Kidney (tissue), 14 donors: ENCODE measurements around the gene MBD5. TPM values are rescaled to one million over a fixed set of nuclear protein-coding genes. Genes with fewer than 3 reads are reported as not detected.

ENCODE experiments used
- DNase-seq, 5 donors: peaks; one replicate each; pipeline ENCODE4 v3.0.0-alpha.2; 2013 to 2020
- FAIRE-seq: peaks from 2 replicates; lab custom pipeline; 2012; peaks lifted over from hg19 to GRCh38; lab: Jason Lieb, UNC
- H3K27ac ChIP-seq, 2 donors: one replicate each; pipeline ENCODE4 v1.7.0; 2013; ENCODE audit warnings: low read depth in 2 of 2, low read length in 2 of 2, inconsistent platforms in 1 of 2
- H3K27me3 ChIP-seq: one replicate; pipeline ENCODE4 v1.7.1; 2013; ENCODE audit warnings: low read length, inconsistent platforms; ENCODE audit not compliant: control insufficient read depth, insufficient read depth
- H3K36me3 ChIP-seq, 3 donors: one replicate each; pipeline versions ENCODE4 v1.7.0 to v1.7.1; 2013; ENCODE audit warnings: low read length in 3 of 3, control low read depth in 1 of 3, inconsistent platforms in 1 of 3; ENCODE audit not compliant: insufficient read depth in 3 of 3, control insufficient read depth in 2 of 3
- H3K4me1 ChIP-seq, 3 donors: one replicate each; pipeline versions ENCODE4 v1.7.0 to v1.7.1; 2013; ENCODE audit warnings: low read length in 3 of 3, inconsistent platforms in 1 of 3, low read depth in 1 of 3; ENCODE audit not compliant: control insufficient read depth in 2 of 3, insufficient read depth in 2 of 3
- H3K4me3 ChIP-seq, 3 donors: one replicate each; pipeline versions ENCODE4 v1.7.0 to v1.8.1; 2013; ENCODE audit warnings: low read length in 3 of 3, control low read depth in 1 of 3, inconsistent platforms in 1 of 3
- H3K9ac ChIP-seq, 3 donors: one replicate each; pipeline versions ENCODE4 v1.7.0 to v1.7.1; 2013; ENCODE audit warnings: low read length in 3 of 3, control low read depth in 1 of 3, inconsistent platforms in 1 of 3
- H3K9me3 ChIP-seq, 3 donors: one replicate each; pipeline versions ENCODE4 v1.7.0 to v1.7.1; 2013; ENCODE audit warnings: low read length in 3 of 3, control low read depth in 1 of 3, inconsistent platforms in 1 of 3; ENCODE audit not compliant: control insufficient read depth in 2 of 3, insufficient read depth in 1 of 3
- intact Hi-C: fragments of 100-400 bp; cut with DNase I; formaldehyde crosslinking; loops from one replicate; pipeline ENCODE4 v1.11.1; 2022
- polyA plus RNA-seq: library from polyadenylated mRNA; stranded (reverse); fragments of 350-450 nt; fragmentation: Illumina TruSeq; extraction: RNeasy Lipid Tissue Mini Kit (QIAGEN cat#74804); gene quantifications from one replicate; pipeline ENCODE4 v1.2.3, GENCODE V29; 2014; ENCODE audit warnings: low read depth, low replicate concordance; ENCODE audit not compliant: insufficient read depth
- total RNA-seq: library from RNA; stranded (reverse); fragmentation: NEBNext Ultra II Directional; extraction: Animal tissue kit (Norgen Biotek cat#: 25700); gene quantifications from one replicate; pipeline ENCODE4 v1.2.1, GENCODE V29; 2021
- TF ChIP-seq, protein P1 (sequence below): IDR thresholded peaks from 3 replicates; pipeline ENCODE4 v1.5.1; 2012; ENCODE audit warnings: mild to moderate bottlenecking, moderate library complexity, borderline replicate concordance; ENCODE audit not compliant: insufficient read depth; ENCODE audit errors: extremely low read depth
- donor health status: control.
- donor health status: control.
- donor health status: control.
- donor health status: control.
- donor health status: control.
- donor health status: DM: yes; HTN: yes; CAD: no.
- donor health status: Normal renal cell carcinoma (clear cell type).

The MBD5 gene
- total and polyA plus RNA-seq, 2 donors from 2014 or later: 6.9 to 66.8 TPM

DNA sequence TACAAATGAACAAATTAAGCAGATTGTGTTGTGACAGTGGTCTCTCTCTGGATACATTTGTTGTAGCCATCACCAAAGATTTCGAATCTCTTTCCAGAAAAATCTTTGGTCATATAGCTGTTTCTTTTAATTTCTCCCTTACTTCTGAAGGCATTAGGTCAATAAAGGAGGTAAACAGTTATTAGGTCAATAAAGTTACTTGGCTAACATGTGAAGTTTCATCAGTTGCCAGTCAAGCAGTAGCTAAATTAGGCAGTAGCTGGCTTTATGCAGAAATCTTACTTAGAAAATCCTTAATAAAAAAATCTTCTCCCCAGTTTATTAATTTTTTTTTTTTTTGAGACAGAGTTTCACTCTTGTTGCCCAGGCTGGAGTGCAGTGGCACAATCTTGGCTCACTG lies 115.5 kb downstream of the MBD5 start:
- TF ChIP-seq, protein P1, sequence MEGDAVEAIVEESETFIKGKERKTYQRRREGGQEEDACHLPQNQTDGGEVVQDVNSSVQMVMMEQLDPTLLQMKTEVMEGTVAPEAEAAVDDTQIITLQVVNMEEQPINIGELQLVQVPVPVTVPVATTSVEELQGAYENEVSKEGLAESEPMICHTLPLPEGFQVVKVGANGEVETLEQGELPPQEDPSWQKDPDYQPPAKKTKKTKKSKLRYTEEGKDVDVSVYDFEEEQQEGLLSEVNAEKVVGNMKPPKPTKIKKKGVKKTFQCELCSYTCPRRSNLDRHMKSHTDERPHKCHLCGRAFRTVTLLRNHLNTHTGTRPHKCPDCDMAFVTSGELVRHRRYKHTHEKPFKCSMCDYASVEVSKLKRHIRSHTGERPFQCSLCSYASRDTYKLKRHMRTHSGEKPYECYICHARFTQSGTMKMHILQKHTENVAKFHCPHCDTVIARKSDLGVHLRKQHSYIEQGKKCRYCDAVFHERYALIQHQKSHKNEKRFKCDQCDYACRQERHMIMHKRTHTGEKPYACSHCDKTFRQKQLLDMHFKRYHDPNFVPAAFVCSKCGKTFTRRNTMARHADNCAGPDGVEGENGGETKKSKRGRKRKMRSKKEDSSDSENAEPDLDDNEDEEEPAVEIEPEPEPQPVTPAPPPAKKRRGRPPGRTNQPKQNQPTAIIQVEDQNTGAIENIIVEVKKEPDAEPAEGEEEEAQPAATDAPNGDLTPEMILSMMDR: no peak
- H3K9ac ChIP-seq: no peak overlapping the region
- H3K4me1 ChIP-seq: peaks cover 0 to 4% (median 0%) of the 10 kb centered on the region in 3 donors
- H3K27me3 ChIP-seq: no peaks in the 10 kb centered on the region
- no peaks in the 10 kb centered on the region for H3K9me3 ChIP-seq
- no peaks in the 10 kb centered on the region for H3K36me3 ChIP-seq
- no peak for FAIRE-seq
- no peak overlapping the region for H3K27ac ChIP-seq
- DNase-seq: no peak
- H3K4me3 ChIP-seq: no peak overlapping the region
- intact Hi-C loops: no loop called here

DNA sequence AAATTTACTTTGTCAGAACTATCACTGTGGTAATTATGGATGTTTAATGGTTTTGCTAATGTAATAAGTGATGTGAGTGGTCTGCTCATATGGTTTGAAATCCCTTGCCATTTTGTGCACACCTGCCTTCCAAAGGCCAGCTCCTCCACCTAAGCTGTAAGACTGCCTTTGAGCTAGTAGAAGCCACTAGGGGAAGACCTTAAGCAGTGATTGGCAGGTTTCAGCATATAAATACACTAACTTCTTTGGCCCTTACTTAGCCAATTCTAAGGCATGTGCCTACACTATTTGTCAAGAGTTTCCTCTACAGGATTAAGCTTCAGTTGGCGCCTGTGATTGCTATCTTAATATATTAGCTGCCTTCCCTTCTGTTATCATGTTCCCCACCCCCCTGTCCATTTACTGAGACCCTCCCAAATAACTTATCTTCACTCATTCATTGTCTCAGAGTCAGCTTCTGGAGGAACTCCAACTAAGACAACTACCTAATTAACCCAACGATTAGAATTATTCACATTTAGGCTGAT lies 141.1 kb downstream of the MBD5 start:
- Histone ChIP-seq H3K9me3 (no peaks in the 10 kb centered on the region), H3K9ac (no peak overlapping the region), H3K27me3 (no peaks in the 10 kb centered on the region), H3K4me1 (no peaks in the 10 kb centered on the region), H3K27ac (no peak overlapping the region), H3K36me3 (no peaks in the 10 kb centered on the region), H3K4me3 (no peak overlapping the region)
- DNase-seq (no peak), FAIRE-seq (no peak)
- intact Hi-C loops: no loop called here
- TF ChIP-seq, protein P1: no peak

DNA sequence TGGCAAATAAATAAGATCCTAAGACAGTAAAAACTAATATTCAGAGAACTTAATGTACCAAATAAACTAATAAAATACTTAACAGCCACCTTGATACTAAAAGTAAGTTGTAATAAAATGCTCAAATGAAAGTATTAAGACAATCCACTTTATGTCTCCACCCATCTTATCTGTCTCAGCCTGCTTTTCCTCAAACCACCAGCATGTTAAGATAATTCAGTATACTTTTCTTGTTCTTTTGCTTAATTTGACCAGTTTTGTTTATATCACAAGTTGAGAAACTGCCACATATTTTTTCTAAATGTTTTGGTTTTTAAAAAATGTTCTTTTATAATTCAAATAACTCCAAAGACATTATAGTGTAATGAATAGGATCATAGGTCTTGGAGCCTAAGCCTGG lies 142.0 kb downstream of the MBD5 start:
- Histone ChIP-seq H3K9me3 (no peaks in the 10 kb centered on the region), H3K4me3 (no peak overlapping the region), H3K36me3 (no peaks in the 10 kb centered on the region), H3K27me3 (no peaks in the 10 kb centered on the region), H3K27ac (no peak overlapping the region), H3K4me1 (no peaks in the 10 kb centered on the region), H3K9ac (no peak overlapping the region)
- intact Hi-C loops: no loop called here
- DNase-seq: no peak
- no peak for FAIRE-seq
- TF ChIP-seq, protein P1: no peak

DNA sequence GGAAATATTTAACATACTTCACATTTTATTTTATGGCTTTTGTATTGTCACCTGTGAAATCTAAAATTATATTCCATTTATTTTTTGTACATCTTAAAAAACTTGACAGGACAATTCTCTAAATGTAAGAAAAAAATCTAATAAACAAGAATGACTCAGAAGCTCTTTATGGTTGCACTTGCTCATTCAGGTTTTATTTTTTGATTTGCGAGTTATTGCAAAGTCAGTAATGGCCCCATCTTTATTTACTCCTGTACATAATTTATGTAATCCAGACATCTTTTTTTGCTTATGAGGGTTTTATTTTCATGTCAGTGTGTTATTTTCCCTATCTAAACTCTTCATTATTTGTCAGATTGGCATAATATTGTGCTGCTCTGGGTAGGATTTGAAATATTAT lies 145.1 kb downstream of the MBD5 start:
- FAIRE-seq (no peak), DNase-seq (no peak)
- TF ChIP-seq, protein P1: no peak
- Histone ChIP-seq H3K36me3 (no peaks in the 10 kb centered on the region), H3K4me3 (no peak overlapping the region), H3K9ac (no peak overlapping the region), H3K27ac (no peak overlapping the region), H3K4me1 (no peaks in the 10 kb centered on the region), H3K9me3 (no peaks in the 10 kb centered on the region), H3K27me3 (no peaks in the 10 kb centered on the region)
- intact Hi-C loops: no loop called here
